AG09309 (cell line): Measurements from ENCODE around the gene GABARAP.

Source experiments
- DNase-seq: peaks from one replicate; pipeline ENCODE4 v3.0.0-alpha.2; 2010; ENCODE audit warnings: low read depth
- H3K4me3 ChIP-seq: 2 replicates; pipeline ENCODE4 v1.5.1; 2011; ENCODE audit warnings: mild to moderate bottlenecking, low read depth, low read length, moderate library complexity; ENCODE audit not compliant: control insufficient read depth
- CTCF ChIP-seq: IDR thresholded peaks from 2 replicates; pipeline ENCODE4 v1.5.1; 2011; ENCODE audit warnings: mild to moderate bottlenecking, low read depth, low read length, inconsistent platforms; ENCODE audit not compliant: insufficient read depth, control insufficient read depth; ENCODE audit errors: missing control alignments

Gene GABARAP

GRCh38 chr17:7207120-7208001 is 34.9 kb downstream of the GABARAP start:
- no peak for DNase-seq
- no peak overlapping the region for H3K4me3 ChIP-seq
- TF ChIP-seq CTCF = no peak

- peak overlapping the region; percentile 55; the same call in 1 of the 2 replicates for H3K4me3 ChIP-seq
- TF ChIP-seq CTCF = no peak
- no peak for DNase-seq
These were observed 36.7 kb downstream of the GABARAP start for GRCh38 chr17:7205561-7205960.

DNA sequence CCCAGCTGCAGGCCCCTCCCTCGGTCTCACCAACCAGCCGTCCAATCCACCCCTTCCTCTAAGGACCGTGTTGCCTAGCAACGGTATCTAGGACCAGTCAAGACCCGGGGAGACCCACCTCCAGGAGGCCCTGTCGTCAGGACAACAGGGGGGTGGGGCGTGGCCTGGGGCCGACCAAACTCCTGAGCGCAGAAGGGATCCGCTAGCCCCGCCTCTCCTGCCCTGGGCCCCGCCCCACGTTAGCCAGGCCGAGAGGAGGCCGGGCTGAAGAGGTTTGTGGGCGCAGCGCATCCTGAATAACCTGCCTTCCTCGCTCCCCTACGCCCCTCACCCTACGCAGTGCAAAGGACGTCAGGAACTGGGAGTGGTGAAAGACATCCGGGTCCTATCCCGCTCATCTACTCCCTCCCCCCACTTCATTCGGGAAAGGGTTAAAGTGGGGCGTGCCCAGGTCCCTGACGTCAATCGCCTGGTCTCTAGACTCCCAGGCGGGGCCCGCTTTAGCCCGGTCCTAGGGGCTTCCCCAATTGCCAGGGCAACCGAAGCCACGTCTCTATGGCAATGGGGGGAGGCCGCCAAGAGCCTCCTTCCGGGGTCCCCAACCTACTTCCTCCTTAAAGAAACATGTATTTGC is 37.3 kb downstream of the GABARAP start:
- peak overlapping the region; percentile 55 for H3K4me3 ChIP-seq
- no peak for TF ChIP-seq CTCF
- DNase-seq = no peak

- H3K4me3 ChIP-seq = no peak overlapping the region; the same call in 1 of the 2 replicates
- DNase-seq = no peak
- TF ChIP-seq CTCF = no peak
These were observed 37.9 kb downstream of the GABARAP start for GRCh38 chr17:7204336-7204735.

GRCh38 chr17:7203391-7203790 is 38.9 kb downstream of the GABARAP start:
- no peak overlapping the region for H3K4me3 ChIP-seq
- TF ChIP-seq CTCF = no peak
- DNase-seq = no peak

DNA sequence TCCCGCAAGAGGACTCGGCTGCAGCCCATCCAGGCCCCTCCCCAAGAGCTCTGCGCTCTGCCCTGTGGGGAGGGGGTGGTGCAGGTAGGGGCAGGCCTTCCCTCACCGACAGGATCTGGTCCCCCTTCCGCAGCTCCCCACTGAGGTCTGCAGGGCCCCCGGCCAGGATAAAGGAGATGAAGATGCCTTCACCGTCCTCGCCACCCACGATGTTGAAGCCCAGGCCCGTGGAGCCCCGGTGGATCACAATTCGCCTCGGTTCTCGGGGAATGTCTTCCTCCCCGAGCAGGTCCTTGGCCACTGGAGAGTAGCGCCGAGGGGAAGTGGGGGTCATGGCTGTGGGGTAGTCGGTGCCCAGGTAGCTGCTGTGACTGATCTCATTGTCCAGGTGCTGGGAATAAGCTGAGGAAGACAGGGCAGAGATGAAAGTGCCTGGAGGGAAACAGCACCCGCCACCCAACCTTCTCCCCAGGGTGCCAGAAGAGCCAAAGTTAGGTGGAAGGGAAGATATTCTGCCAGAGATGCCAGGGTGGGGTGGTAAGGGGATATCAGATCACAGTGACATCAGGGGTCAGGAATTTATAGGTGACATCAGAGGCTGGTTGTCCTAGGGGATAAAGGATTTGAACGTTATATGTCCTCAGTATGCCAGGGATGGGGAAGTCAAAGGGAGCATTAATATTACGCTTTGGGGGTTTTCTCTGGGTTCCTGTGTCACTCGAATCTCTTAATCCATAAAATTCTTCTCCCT is 45.4 kb downstream of the GABARAP start:
- TF ChIP-seq CTCF = no peak
- no peak for DNase-seq
- H3K4me3 ChIP-seq = no peak overlapping the region
